Measurements from ENCODE around the gene CBLN1.

Gene CBLN1

GRCh38 chr16:49282690-49283375 lies 1.2 kb upstream of the CBLN1 start:
- H3K4me1 ChIP-seq (ENCODE audit: insufficient read depth, insufficient read length), result peaks cover 11% of the 10 kb centered on the region
- TF ChIP-seq ZNF274 (IDR thresholded peaks at IDR 0.05; ENCODE audit: low read depth, low read length) (no peak), SUZ12 (IDR thresholded peaks at IDR 0.05; ENCODE audit: extremely low read depth, insufficient read depth, insufficient read length) (no peak), YY1 (IDR thresholded peaks at IDR 0.05; ENCODE audit: insufficient read depth, insufficient read length) (no peak)
- H3K4me3 ChIP-seq (ENCODE audit: insufficient read length, low read depth), result peak overlapping the region; percentile 70
- peaks cover 49% of the 10 kb centered on the region for H3K27me3 ChIP-seq (ENCODE audit: insufficient read depth, insufficient read length)
- no peaks in the 10 kb centered on the region for H3K9me3 ChIP-seq (ENCODE audit: insufficient read depth, low read length)
- peak overlapping the region; percentile 90 for H3K9ac ChIP-seq (ENCODE audit: insufficient read length, low read depth)
- H3K36me3 ChIP-seq (ENCODE audit: insufficient read depth, insufficient read length, low read length), result no peaks in the 10 kb centered on the region
- DNase-seq (ENCODE audit: low read depth, low spot score), result peak; percentile 68

GRCh38 chr16:49281843-49282642 lies 405 bp upstream of the CBLN1 start:
- H3K27me3 ChIP-seq (ENCODE audit: insufficient read depth, insufficient read length), result peaks cover 52% of the 10 kb centered on the region
- peak overlapping the region; percentile 83 for H3K4me3 ChIP-seq (ENCODE audit: insufficient read length, low read depth)
- peaks cover 11% of the 10 kb centered on the region for H3K4me1 ChIP-seq (ENCODE audit: insufficient read depth, insufficient read length)
- DNase-seq (ENCODE audit: low read depth, low spot score), result peak; percentile 89
- TF ChIP-seq ZNF274 (IDR thresholded peaks at IDR 0.05; ENCODE audit: low read depth, low read length) (no peak), SUZ12 (IDR thresholded peaks at IDR 0.05; ENCODE audit: extremely low read depth, insufficient read depth, insufficient read length) (no peak), YY1 (IDR thresholded peaks at IDR 0.05; ENCODE audit: insufficient read depth, insufficient read length) (no peak)
- H3K36me3 ChIP-seq (ENCODE audit: insufficient read depth, insufficient read length, low read length), result no peaks in the 10 kb centered on the region
- H3K9me3 ChIP-seq (ENCODE audit: insufficient read depth, low read length), result no peaks in the 10 kb centered on the region
- peak overlapping the region; percentile 90 for H3K9ac ChIP-seq (ENCODE audit: insufficient read length, low read depth)

- Histone ChIP-seq H3K36me3 (ENCODE audit: insufficient read depth, insufficient read length, low read length) (no peaks in the 10 kb centered on the region), H3K4me3 (ENCODE audit: insufficient read length, low read depth) (peak overlapping the region; percentile 83), H3K27me3 (ENCODE audit: insufficient read depth, insufficient read length) (peaks cover 63% of the 10 kb centered on the region), H3K4me1 (ENCODE audit: insufficient read depth, insufficient read length) (peaks cover 15% of the 10 kb centered on the region), H3K9me3 (ENCODE audit: insufficient read depth, low read length) (no peaks in the 10 kb centered on the region), H3K9ac (ENCODE audit: insufficient read length, low read depth) (peak overlapping the region; percentile 86)
- TF ChIP-seq SUZ12 (IDR thresholded peaks at IDR 0.05; ENCODE audit: extremely low read depth, insufficient read depth, insufficient read length) (no peak), ZNF274 (IDR thresholded peaks at IDR 0.05; ENCODE audit: low read depth, low read length) (no peak), YY1 (IDR thresholded peaks at IDR 0.05; ENCODE audit: insufficient read depth, insufficient read length) (no peak)
- no peak for DNase-seq (ENCODE audit: low read depth, low spot score)
Observed at GRCh38 chr16:49280841-49281371, 732 bp downstream of the CBLN1 start.

GRCh38 chr16:49280105-49280741 lies 1.4 kb downstream of the CBLN1 start:
- TF ChIP-seq ZNF274 (IDR thresholded peaks at IDR 0.05; ENCODE audit: low read depth, low read length) (no peak), YY1 (IDR thresholded peaks at IDR 0.05; ENCODE audit: insufficient read depth, insufficient read length) (no peak), SUZ12 (IDR thresholded peaks at IDR 0.05; ENCODE audit: extremely low read depth, insufficient read depth, insufficient read length) (no peak)
- Histone ChIP-seq H3K4me3 (ENCODE audit: insufficient read length, low read depth) (peak overlapping the region; percentile 83), H3K36me3 (ENCODE audit: insufficient read depth, insufficient read length, low read length) (no peaks in the 10 kb centered on the region), H3K9ac (ENCODE audit: insufficient read length, low read depth) (peak overlapping the region; percentile 86), H3K9me3 (ENCODE audit: insufficient read depth, low read length) (no peaks in the 10 kb centered on the region), H3K4me1 (ENCODE audit: insufficient read depth, insufficient read length) (peaks cover 21% of the 10 kb centered on the region), H3K27me3 (ENCODE audit: insufficient read depth, insufficient read length) (peaks cover 69% of the 10 kb centered on the region)
- DNase-seq (ENCODE audit: low read depth, low spot score), result peak; percentile 54

- peak overlapping the region; percentile 0 for H3K4me3 ChIP-seq (ENCODE audit: insufficient read length, low read depth)
- DNase-seq (ENCODE audit: low read depth, low spot score), result no peak
- peak overlapping the region; percentile 86 for H3K9ac ChIP-seq (ENCODE audit: insufficient read length, low read depth)
- TF ChIP-seq SUZ12 (IDR thresholded peaks at IDR 0.05; ENCODE audit: extremely low read depth, insufficient read depth, insufficient read length), result no peak
- TF ChIP-seq YY1 (IDR thresholded peaks at IDR 0.05; ENCODE audit: insufficient read depth, insufficient read length), result no peak
- no peak for TF ChIP-seq ZNF274 (IDR thresholded peaks at IDR 0.05; ENCODE audit: low read depth, low read length)
- peaks cover 22% of the 10 kb centered on the region for H3K4me1 ChIP-seq (ENCODE audit: insufficient read depth, insufficient read length)
- H3K36me3 ChIP-seq (ENCODE audit: insufficient read depth, insufficient read length, low read length), result no peaks in the 10 kb centered on the region
- H3K9me3 ChIP-seq (ENCODE audit: insufficient read depth, low read length), result no peaks in the 10 kb centered on the region
- H3K27me3 ChIP-seq (ENCODE audit: insufficient read depth, insufficient read length), result peaks cover 67% of the 10 kb centered on the region
Observed at GRCh38 chr16:49278944-49279725, 2.5 kb downstream of the CBLN1 start.

- H3K27me3 ChIP-seq (ENCODE audit: insufficient read depth, insufficient read length), result peaks cover 67% of the 10 kb centered on the region
Observed at GRCh38 chr16:49278567-49278827, 3.1 kb downstream of the CBLN1 start.

More at GRCh38 chr16:49278567-49278827, 3.1 kb downstream of the CBLN1 start:
- Histone ChIP-seq H3K9ac (ENCODE audit: insufficient read length, low read depth) (no peak overlapping the region), H3K36me3 (ENCODE audit: insufficient read depth, insufficient read length, low read length) (no peaks in the 10 kb centered on the region), H3K4me3 (ENCODE audit: insufficient read length, low read depth) (no peak overlapping the region), H3K4me1 (ENCODE audit: insufficient read depth, insufficient read length) (peaks cover 18% of the 10 kb centered on the region), H3K9me3 (ENCODE audit: insufficient read depth, low read length) (no peaks in the 10 kb centered on the region)
- TF ChIP-seq SUZ12 (IDR thresholded peaks at IDR 0.05; ENCODE audit: extremely low read depth, insufficient read depth, insufficient read length), result no peak
- no peak for TF ChIP-seq YY1 (IDR thresholded peaks at IDR 0.05; ENCODE audit: insufficient read depth, insufficient read length)
- no peak for DNase-seq (ENCODE audit: low read depth, low spot score)
